ENCODE data around the gene SIK1. TPM values are rescaled to one million over a fixed set of nuclear protein-coding genes. Genes with fewer than 3 reads are reported as not detected.
A peak's percentile ranks its signal among the peaks of the same experiment; 100 is the strongest.

The SIK1 gene
- total RNA-seq, 1 donor from 2014 or later, result 0.65 TPM

DNA sequence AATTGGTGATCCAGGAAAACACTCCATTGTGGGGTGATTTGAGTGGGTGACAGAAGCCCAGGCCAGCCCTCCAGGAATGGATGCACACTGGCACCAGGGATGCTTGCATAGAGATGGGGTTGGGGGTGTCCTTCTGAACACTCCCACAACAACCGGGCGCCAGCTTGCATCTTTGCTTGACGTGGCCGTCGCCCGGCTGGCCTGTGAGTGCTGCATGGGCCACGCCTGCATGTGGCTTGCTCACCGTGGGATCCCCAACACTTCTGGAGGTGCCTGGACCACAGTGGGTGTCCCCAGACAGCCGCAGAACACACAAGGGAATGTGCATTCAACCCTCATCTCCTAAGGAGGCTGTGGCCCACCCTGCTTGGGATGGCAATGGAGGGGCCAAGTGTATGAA, 55.1 kb downstream of the SIK1 start:
- H3K4me1 Mint-ChIP-seq, result peaks cover 36% of the 10 kb centered on the region
- Histone ChIP-seq H3K36me3 (no peaks in the 10 kb centered on the region), H3K27ac (no peak overlapping the region), H3K79me2 (ENCODE audit: low read depth) (no peaks in the 10 kb centered on the region), H3K4me3 (no peak overlapping the region), H3K27me3 (no peaks in the 10 kb centered on the region), H4K20me1 (ENCODE audit: low read depth) (no peaks in the 10 kb centered on the region), H3K9ac (no peak overlapping the region), H3K9me3 (ENCODE audit: low read depth) (no peaks in the 10 kb centered on the region), H2AFZ (replicated peaks) (no peak overlapping the region), H3K4me2 (no peak overlapping the region), H3F3A (ENCODE audit: low read depth) (no peaks in the 10 kb centered on the region), H3K4me1 (no peaks in the 10 kb centered on the region)
- no peak for DNase-seq (ENCODE audit: low spot score)
- peaks cover 13% of the 10 kb centered on the region for H3K27me3 Mint-ChIP-seq (ENCODE audit: insufficient read depth, low read depth)
- no peaks in the 10 kb centered on the region for H3K9me3 Mint-ChIP-seq
- no peak overlapping the region for H3K4me3 Mint-ChIP-seq
- TF ChIP-seq EZH2phosphoT487 (IDR thresholded peaks at IDR 0.05), result no peak
- no peak for TF ChIP-seq EZH2 (IDR thresholded peaks at IDR 0.05)
- no peak for TF ChIP-seq CTCF (IDR thresholded peaks at IDR 0.05)
- H3K27ac Mint-ChIP-seq, result no peak overlapping the region
- H3K36me3 Mint-ChIP-seq, result no peaks in the 10 kb centered on the region

GRCh38 chr21:43370888-43371570, 55.9 kb downstream of the SIK1 start:
- H3K27ac Mint-ChIP-seq, result peak overlapping the region; percentile 74

DNA sequence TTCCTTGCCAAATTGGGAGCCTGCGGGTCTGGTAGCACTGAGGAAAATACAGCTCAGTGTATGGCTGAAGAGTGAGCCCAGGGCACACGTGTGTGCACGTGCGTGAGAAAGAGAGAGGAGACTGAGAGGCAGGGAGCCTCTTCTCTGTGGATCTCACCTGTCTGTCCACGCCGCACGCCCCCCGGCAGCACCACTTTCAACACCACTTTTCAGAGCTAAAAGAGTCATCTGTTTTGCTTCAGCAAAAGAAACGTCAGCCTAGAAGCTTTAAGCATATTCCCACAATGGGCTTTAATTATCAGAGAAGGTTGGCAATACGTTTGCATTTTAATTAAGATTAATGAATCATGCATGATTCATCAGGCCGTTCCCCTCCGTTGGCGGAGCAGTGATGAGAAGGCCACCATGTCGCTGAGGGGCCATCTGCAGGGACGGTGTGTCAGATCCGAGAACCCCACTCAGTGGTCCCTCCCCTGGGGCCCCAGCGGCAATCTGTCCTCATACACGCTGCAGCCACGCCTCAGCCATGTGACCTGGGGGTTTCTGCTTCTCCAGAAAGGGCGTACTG, 56.8 kb downstream of the SIK1 start:
- H3K4me1 Mint-ChIP-seq, result peaks cover 49% of the 10 kb centered on the region
- no peak for DNase-seq (ENCODE audit: low spot score)

More at GRCh38 chr21:43370888-43371570, 55.9 kb downstream of the SIK1 start:
- Histone ChIP-seq H2AFZ (replicated peaks) (no peak overlapping the region), H3K4me1 (peaks cover 1% of the 10 kb centered on the region), H3K27me3 (no peaks in the 10 kb centered on the region), H3F3A (ENCODE audit: low read depth) (no peaks in the 10 kb centered on the region), H4K20me1 (ENCODE audit: low read depth) (no peaks in the 10 kb centered on the region), H3K36me3 (no peaks in the 10 kb centered on the region), H3K79me2 (ENCODE audit: low read depth) (no peaks in the 10 kb centered on the region), H3K4me3 (no peak overlapping the region), H3K9ac (no peak overlapping the region), H3K27ac (no peak overlapping the region), H3K9me3 (ENCODE audit: low read depth) (no peaks in the 10 kb centered on the region), H3K4me2 (no peak overlapping the region)
- DNase-seq (ENCODE audit: low spot score), result no peak
- H3K4me3 Mint-ChIP-seq, result peak overlapping the region; percentile 35
- H3K27me3 Mint-ChIP-seq (ENCODE audit: insufficient read depth, low read depth), result peaks cover 13% of the 10 kb centered on the region
- no peaks in the 10 kb centered on the region for H3K9me3 Mint-ChIP-seq
- H3K36me3 Mint-ChIP-seq, result no peaks in the 10 kb centered on the region
- H3K4me1 Mint-ChIP-seq, result peaks cover 42% of the 10 kb centered on the region
- no peak for TF ChIP-seq CTCF (IDR thresholded peaks at IDR 0.05)

More for the DNA sequence above, 56.8 kb downstream of the SIK1 start:
- no peak overlapping the region for H3K4me3 Mint-ChIP-seq
- Histone ChIP-seq H3K9ac (no peak overlapping the region), H3K27ac (no peak overlapping the region), H4K20me1 (ENCODE audit: low read depth) (no peaks in the 10 kb centered on the region), H3K27me3 (no peaks in the 10 kb centered on the region), H3K79me2 (ENCODE audit: low read depth) (no peaks in the 10 kb centered on the region), H3F3A (ENCODE audit: low read depth) (no peaks in the 10 kb centered on the region), H3K4me3 (no peak overlapping the region), H3K4me2 (no peak overlapping the region), H3K36me3 (no peaks in the 10 kb centered on the region), H3K9me3 (ENCODE audit: low read depth) (no peaks in the 10 kb centered on the region), H3K4me1 (peaks cover 5% of the 10 kb centered on the region), H2AFZ (replicated peaks) (no peak overlapping the region)
- TF ChIP-seq EZH2 (IDR thresholded peaks at IDR 0.05) (no peak), EZH2phosphoT487 (IDR thresholded peaks at IDR 0.05) (no peak), CTCF (IDR thresholded peaks at IDR 0.05) (no peak)
- H3K27me3 Mint-ChIP-seq (ENCODE audit: insufficient read depth, low read depth), result peaks cover 13% of the 10 kb centered on the region
- H3K36me3 Mint-ChIP-seq, result no peaks in the 10 kb centered on the region
- no peaks in the 10 kb centered on the region for H3K9me3 Mint-ChIP-seq
- H3K27ac Mint-ChIP-seq, result peak overlapping the region; percentile 74

Measured in neural progenitor cell (in vitro differentiated cells).